H1 (cell line): ENCODE data around the gene SCN3A. TPM values are rescaled to one million over a fixed set of nuclear protein-coding genes. Genes with fewer than 3 reads are reported as not detected.

Experiments used
- KDM5A ChIP-seq: fragments of 200-600 bp; IDR thresholded peaks from 2 replicates; pipeline ENCODE4 v1.7.1; 2012; ENCODE audit warnings: mild to moderate bottlenecking, low read length, inconsistent platforms, mixed read lengths
- polyA plus RNA-seq, 7 experiments: library from polyadenylated mRNA; depleted of rRNA in 3 of 7; stranded (reverse) in 5 of 7; unstranded in 2 of 7; fragments of >200 nt in 5 of 7; fragments of 200-250 nt in 2 of 7; gene quantifications; 1 replicate in 5 of 7; 2 replicates in 1 of 7; 4 replicates in 1 of 7; pipeline versions ENCODE4 v1.2.1 to v1.2.3, GENCODE V29; 2011 to 2013; ENCODE audit warnings: missing spikeins in 2 of 7, mixed read lengths in 2 of 7
- total RNA-seq: library from RNA; stranded (reverse); fragmentation: NEBNext Ultra II Directional; extraction: Animal tissue kit (Norgen Biotek cat#: 25700); gene quantifications from 2 replicates; pipeline ENCODE4 v1.2.1, GENCODE V29; 2021

SCN3A gene
- total and polyA plus RNA-seq, 2 of the 8 experiments (the other 6 are each of a cell fraction or from before 2014, with no cell fraction given) = 0.02 TPM; not detected in 1

DNA sequence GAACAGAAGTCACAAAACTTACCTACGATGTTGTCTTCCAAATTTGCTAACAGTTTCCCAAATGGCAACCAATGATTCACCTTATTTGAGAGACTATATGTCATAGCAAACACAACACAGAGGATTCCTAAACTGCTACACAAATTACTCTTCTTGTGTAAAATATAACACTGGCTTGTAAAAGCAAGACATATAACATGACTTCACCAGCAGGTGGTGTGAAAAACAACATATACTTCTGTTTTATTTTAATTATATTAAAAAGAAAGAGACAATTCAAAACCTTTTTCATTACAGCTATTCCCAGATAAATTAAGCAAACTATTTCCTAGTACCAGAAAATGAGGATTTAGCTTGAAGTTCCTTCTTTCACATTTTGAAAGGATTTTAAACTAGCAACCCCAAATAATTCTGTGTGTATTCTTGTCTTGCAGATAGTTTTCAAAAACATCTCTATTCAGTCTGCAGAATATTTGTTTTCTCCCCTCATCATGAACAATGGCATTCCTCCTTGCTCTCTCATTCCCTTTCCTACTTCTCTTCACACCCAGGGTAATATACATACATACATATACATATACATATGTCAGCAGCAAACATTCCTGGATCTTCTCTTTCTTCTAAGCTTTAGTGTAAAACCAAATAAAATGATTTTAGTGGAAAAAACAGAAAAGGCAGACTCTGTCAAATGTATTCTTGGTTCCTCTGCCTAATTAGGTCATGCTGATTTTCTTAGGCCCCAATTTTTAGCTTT lies 62.1 kb downstream of the SCN3A start (continued):
- no peak for TF ChIP-seq KDM5A
